Activated naive CD8-positive, alpha-beta T cell treated with anti-CD3 and anti-CD28 coated beads, Interleukin-2, amount 50 U/mL, for 16 hours (primary cell): Measurements from ENCODE around the gene ZNF287.

Source experiments
- DNase-seq: peaks from one replicate; pipeline ENCODE4 v3.0.0-alpha.2; 2020; ENCODE audit warnings: low read depth, low spot score

The ZNF287 gene

DNA sequence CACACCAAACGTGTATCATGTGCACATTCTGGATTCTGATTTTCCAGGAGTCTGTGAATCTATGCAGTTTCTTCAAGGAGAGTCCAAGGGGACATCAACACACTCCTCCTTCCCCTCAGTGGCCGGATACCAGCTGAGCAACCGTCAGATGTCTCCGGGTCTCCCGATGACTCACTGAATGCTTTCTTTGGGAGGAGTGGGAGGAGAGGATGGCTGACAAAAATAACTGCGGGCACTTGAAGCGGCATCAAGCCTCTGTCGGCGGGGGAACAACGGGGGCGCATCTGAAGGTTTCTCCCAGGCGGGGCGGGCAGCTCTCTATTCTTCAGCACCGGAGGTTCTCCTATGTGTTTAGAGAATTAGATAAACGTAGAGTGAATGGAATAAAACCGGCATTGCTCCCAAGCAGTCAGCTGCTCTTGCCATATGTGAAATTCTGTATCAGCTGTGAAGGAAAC is 52.4 kb downstream of the ZNF287 start:
- no peak for DNase-seq

DNA sequence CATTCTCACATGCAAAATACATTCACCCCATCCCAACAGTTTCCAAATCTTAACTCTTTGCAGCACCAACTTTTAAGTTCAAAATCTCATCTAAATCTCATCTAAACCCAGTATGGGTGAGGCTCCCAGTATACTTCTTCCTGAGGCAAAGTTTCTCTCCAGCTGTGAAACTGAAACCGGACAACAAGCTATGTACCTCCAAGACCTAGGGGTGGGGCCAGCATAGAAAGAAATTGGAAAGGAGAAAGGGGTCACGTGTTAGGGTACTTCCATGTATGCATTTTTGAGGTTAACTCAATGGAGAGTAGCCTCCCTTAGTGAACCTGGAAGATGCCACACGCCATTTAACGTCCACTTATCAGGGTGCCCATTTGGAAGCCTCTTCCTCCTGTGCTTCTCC is 53.1 kb downstream of the ZNF287 start:
- DNase-seq: no peak

DNA sequence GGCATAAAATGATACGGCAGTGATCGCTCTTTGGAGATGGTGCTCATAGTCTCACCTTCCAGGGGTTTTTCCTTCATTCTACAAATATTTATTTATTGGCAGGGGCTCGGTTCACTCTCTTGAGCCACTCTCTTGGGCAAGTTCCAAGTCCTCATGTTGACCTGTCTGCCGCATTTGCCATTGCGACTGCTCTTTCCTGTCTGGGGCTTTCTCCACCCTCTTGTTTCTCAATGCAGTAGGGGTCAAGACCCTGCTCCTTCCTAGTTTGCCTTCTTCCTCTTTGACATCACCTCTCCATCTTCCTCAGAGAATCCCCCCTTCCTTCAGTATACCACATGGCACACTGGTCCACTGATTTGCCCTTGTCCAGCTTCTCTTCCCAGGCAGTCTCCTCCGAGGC is 55.1 kb downstream of the ZNF287 start:
- DNase-seq: no peak

DNA sequence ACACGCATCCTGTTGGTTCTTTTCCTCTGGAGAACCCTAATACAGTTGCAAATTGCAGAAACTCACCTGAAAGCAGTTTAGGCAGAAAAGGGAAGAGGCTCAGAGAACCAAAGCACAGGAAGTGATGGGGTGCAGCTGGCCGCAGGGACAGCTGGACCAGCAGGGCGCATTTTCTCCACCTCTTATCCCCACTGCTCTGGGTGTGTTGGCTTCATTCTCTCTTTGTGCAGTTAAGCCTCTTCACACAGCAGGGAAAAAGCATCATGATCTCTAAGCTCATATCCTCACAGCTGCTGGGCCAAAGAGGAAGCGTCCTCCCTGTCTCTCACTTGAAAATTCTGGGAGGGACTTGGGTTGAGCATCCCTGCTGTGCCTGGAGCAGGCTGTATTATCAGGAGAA is 57.0 kb downstream of the ZNF287 start:
- DNase-seq: no peak

DNA sequence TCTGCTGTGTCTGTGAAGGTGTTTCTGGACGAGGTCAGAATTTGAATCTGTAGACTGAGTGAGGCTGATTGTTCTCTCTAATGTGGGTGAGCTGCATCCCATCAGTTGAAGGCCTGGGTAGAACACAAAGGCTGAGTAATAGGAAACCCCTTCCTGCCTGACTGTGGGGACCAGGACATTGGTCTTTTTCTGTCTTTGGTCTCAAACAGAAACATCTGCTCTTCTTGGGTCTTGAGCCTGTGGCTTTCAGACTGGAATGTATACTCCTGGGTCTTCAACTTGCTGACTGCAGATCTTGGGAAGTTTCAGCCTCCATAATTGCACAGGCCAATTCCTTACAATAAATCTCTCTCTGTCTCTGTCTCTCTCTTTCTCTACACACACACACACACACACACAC is 57.4 kb downstream of the ZNF287 start:
- DNase-seq: no peak

- DNase-seq: no peak
These were observed 61.0 kb downstream of the ZNF287 start for GRCh38 chr17:16507918-16508533.

GRCh38 chr17:16506188-16506587 is 62.8 kb downstream of the ZNF287 start:
- no peak for DNase-seq

- no peak for DNase-seq
These were observed 64.0 kb downstream of the ZNF287 start for GRCh38 chr17:16504984-16505383.
